Measurements from ENCODE around the gene NOS1AP. TPM values are rescaled to one million over a fixed set of nuclear protein-coding genes. Genes with fewer than 3 reads are reported as not detected.

The NOS1AP gene
- total and polyA plus RNA-seq, 3 experiments from 2014 or later: 0.07 TPM; not detected in 2

- no peaks in the 10 kb centered on the region for H3K9me3 ChIP-seq (ENCODE audit: low read length)
- Mint-ChIP-seq H3K9me3 (no peaks in the 10 kb centered on the region), H3K27ac (no peak overlapping the region), H3K4me1 (no peaks in the 10 kb centered on the region), H3K36me3 (no peaks in the 10 kb centered on the region), H3K4me3 (no peak overlapping the region), H3K27me3 (peaks cover 0 to 2% of the 10 kb centered on the region in 2 donors)
- no peak overlapping the region for H3K4me3 ChIP-seq (ENCODE audit: low read length)
- H3K4me1 ChIP-seq (ENCODE audit: insufficient read depth, low read length): no peaks in the 10 kb centered on the region
- no peak for DNase-seq
- ChIA-PET POLR2A (no interaction called here), CTCF (no interaction called here)
- H3K27ac ChIP-seq (ENCODE audit: low read depth, low read length): no peak overlapping the region
- no peaks in the 10 kb centered on the region for H3K36me3 ChIP-seq (ENCODE audit: insufficient read depth, low read length)
- H3K27me3 ChIP-seq (ENCODE audit: insufficient read depth, low read length, poor library complexity, severe bottlenecking): no peaks in the 10 kb centered on the region
Observed at GRCh38 chr1:162271972-162272371, 202.5 kb downstream of the NOS1AP start.

GRCh38 chr1:162272419-162272818, 202.9 kb downstream of the NOS1AP start:
- no peaks in the 10 kb centered on the region for H3K4me1 ChIP-seq (ENCODE audit: insufficient read depth, low read length)
- ChIA-PET CTCF (no interaction called here), POLR2A (no interaction called here)
- no peak overlapping the region for H3K27ac Mint-ChIP-seq
- H3K27ac ChIP-seq (ENCODE audit: low read depth, low read length): no peak overlapping the region
- H3K36me3 Mint-ChIP-seq: no peaks in the 10 kb centered on the region
- H3K4me3 ChIP-seq (ENCODE audit: low read length): no peak overlapping the region
- H3K27me3 ChIP-seq (ENCODE audit: insufficient read depth, low read length, poor library complexity, severe bottlenecking): no peaks in the 10 kb centered on the region
- H3K36me3 ChIP-seq (ENCODE audit: insufficient read depth, low read length): no peaks in the 10 kb centered on the region
- DNase-seq: no peak
- no peaks in the 10 kb centered on the region for H3K27me3 Mint-ChIP-seq
- H3K4me3 Mint-ChIP-seq: no peak overlapping the region
- no peaks in the 10 kb centered on the region for H3K4me1 Mint-ChIP-seq
- H3K9me3 ChIP-seq (ENCODE audit: low read length): no peaks in the 10 kb centered on the region
- H3K9me3 Mint-ChIP-seq: no peaks in the 10 kb centered on the region

GRCh38 chr1:162275622-162276175, 206.2 kb downstream of the NOS1AP start:
- H3K9me3 Mint-ChIP-seq: no peaks in the 10 kb centered on the region
- peaks cover 3 to 13% of the 10 kb centered on the region in 2 donors for H3K27me3 Mint-ChIP-seq
- H3K36me3 ChIP-seq (ENCODE audit: insufficient read depth, low read length): no peaks in the 10 kb centered on the region
- ChIA-PET CTCF (no interaction called here), POLR2A (no interaction called here)
- H3K27ac Mint-ChIP-seq: no peak overlapping the region
- no peaks in the 10 kb centered on the region for H3K27me3 ChIP-seq (ENCODE audit: insufficient read depth, low read length, poor library complexity, severe bottlenecking)
- no peaks in the 10 kb centered on the region for H3K4me1 ChIP-seq (ENCODE audit: insufficient read depth, low read length)
- H3K4me1 Mint-ChIP-seq: no peaks in the 10 kb centered on the region
- no peaks in the 10 kb centered on the region for H3K9me3 ChIP-seq (ENCODE audit: low read length)
- no peak overlapping the region for H3K27ac ChIP-seq (ENCODE audit: low read depth, low read length)
- no peak for DNase-seq
- no peak overlapping the region for H3K4me3 Mint-ChIP-seq
- H3K4me3 ChIP-seq (ENCODE audit: low read length): no peak overlapping the region
- no peaks in the 10 kb centered on the region for H3K36me3 Mint-ChIP-seq

GRCh38 chr1:162276493-162276892, 207.0 kb downstream of the NOS1AP start:
- ChIA-PET CTCF (no interaction called here), POLR2A (no interaction called here)
- H3K4me3 Mint-ChIP-seq: no peak overlapping the region
- no peaks in the 10 kb centered on the region for H3K9me3 Mint-ChIP-seq
- Histone ChIP-seq H3K4me3 (ENCODE audit: low read length) (no peak overlapping the region), H3K9me3 (ENCODE audit: low read length) (no peaks in the 10 kb centered on the region), H3K27ac (ENCODE audit: low read depth, low read length) (no peak overlapping the region), H3K27me3 (ENCODE audit: insufficient read depth, low read length, poor library complexity, severe bottlenecking) (no peaks in the 10 kb centered on the region), H3K4me1 (ENCODE audit: insufficient read depth, low read length) (no peaks in the 10 kb centered on the region), H3K36me3 (ENCODE audit: insufficient read depth, low read length) (no peaks in the 10 kb centered on the region)
- H3K4me1 Mint-ChIP-seq: no peaks in the 10 kb centered on the region
- H3K36me3 Mint-ChIP-seq: no peaks in the 10 kb centered on the region
- DNase-seq: no peak
- H3K27me3 Mint-ChIP-seq: peaks cover 6 to 18% of the 10 kb centered on the region in 2 donors
- H3K27ac Mint-ChIP-seq: no peak overlapping the region

GRCh38 chr1:162279136-162279498, 209.6 kb downstream of the NOS1AP start:
- no peaks in the 10 kb centered on the region for H3K4me1 Mint-ChIP-seq
- H3K9me3 ChIP-seq (ENCODE audit: low read length): no peaks in the 10 kb centered on the region
- DNase-seq: no peak
- ChIA-PET CTCF (no interaction called here), POLR2A (no interaction called here)
- peaks cover 7 to 27% of the 10 kb centered on the region in 2 donors for H3K27me3 Mint-ChIP-seq
- no peak overlapping the region for H3K4me3 ChIP-seq (ENCODE audit: low read length)
- no peaks in the 10 kb centered on the region for H3K36me3 ChIP-seq (ENCODE audit: insufficient read depth, low read length)
- H3K4me1 ChIP-seq (ENCODE audit: insufficient read depth, low read length): no peaks in the 10 kb centered on the region
- H3K36me3 Mint-ChIP-seq: no peaks in the 10 kb centered on the region
- H3K27ac ChIP-seq (ENCODE audit: low read depth, low read length): no peak overlapping the region
- H3K9me3 Mint-ChIP-seq: no peaks in the 10 kb centered on the region
- H3K27me3 ChIP-seq (ENCODE audit: insufficient read depth, low read length, poor library complexity, severe bottlenecking): no peaks in the 10 kb centered on the region
- no peak overlapping the region for H3K27ac Mint-ChIP-seq
- H3K4me3 Mint-ChIP-seq: no peak overlapping the region

GRCh38 chr1:162281426-162281825, 211.9 kb downstream of the NOS1AP start:
- no peaks in the 10 kb centered on the region for H3K27me3 ChIP-seq (ENCODE audit: insufficient read depth, low read length, poor library complexity, severe bottlenecking)
- H3K27ac ChIP-seq (ENCODE audit: low read depth, low read length): no peak overlapping the region
- POLR2A ChIA-PET: no interaction called here
- Mint-ChIP-seq H3K36me3 (no peaks in the 10 kb centered on the region), H3K27me3 (peaks cover 16 to 40% of the 10 kb centered on the region in 2 donors), H3K4me3 (no peak overlapping the region), H3K9me3 (no peaks in the 10 kb centered on the region), H3K27ac (no peak overlapping the region), H3K4me1 (no peaks in the 10 kb centered on the region)
- CTCF ChIA-PET: no interaction called here
- no peak for DNase-seq
- H3K36me3 ChIP-seq (ENCODE audit: insufficient read depth, low read length): no peaks in the 10 kb centered on the region
- no peaks in the 10 kb centered on the region for H3K4me1 ChIP-seq (ENCODE audit: insufficient read depth, low read length)
- H3K9me3 ChIP-seq (ENCODE audit: low read length): no peaks in the 10 kb centered on the region
- H3K4me3 ChIP-seq (ENCODE audit: low read length): no peak overlapping the region

- H3K27ac ChIP-seq (ENCODE audit: low read depth, low read length): no peak overlapping the region
- Mint-ChIP-seq H3K27ac (peak overlapping the region in 1 of 8 donors; percentile 0), H3K9me3 (no peaks in the 10 kb centered on the region), H3K27me3 (peaks cover 14 to 44% of the 10 kb centered on the region in 2 donors), H3K4me1 (no peaks in the 10 kb centered on the region), H3K4me3 (no peak overlapping the region), H3K36me3 (no peaks in the 10 kb centered on the region)
- POLR2A ChIA-PET: no interaction called here
- H3K4me1 ChIP-seq (ENCODE audit: insufficient read depth, low read length): no peaks in the 10 kb centered on the region
- no peak for DNase-seq
- no peaks in the 10 kb centered on the region for H3K9me3 ChIP-seq (ENCODE audit: low read length)
- no peak overlapping the region for H3K4me3 ChIP-seq (ENCODE audit: low read length)
- H3K36me3 ChIP-seq (ENCODE audit: insufficient read depth, low read length): no peaks in the 10 kb centered on the region
- no peaks in the 10 kb centered on the region for H3K27me3 ChIP-seq (ENCODE audit: insufficient read depth, low read length, poor library complexity, severe bottlenecking)
- CTCF ChIA-PET: no interaction called here
Observed at GRCh38 chr1:162283657-162284056, 214.2 kb downstream of the NOS1AP start.

GRCh38 chr1:162284206-162284955, 214.9 kb downstream of the NOS1AP start:
- Mint-ChIP-seq H3K36me3 (no peaks in the 10 kb centered on the region), H3K27ac (peak overlapping the region in 1 of 8 donors; percentile 0)
- CTCF ChIA-PET: no interaction called here

More at GRCh38 chr1:162284206-162284955, 214.9 kb downstream of the NOS1AP start:
- Mint-ChIP-seq H3K4me1 (no peaks in the 10 kb centered on the region), H3K4me3 (no peak overlapping the region), H3K27me3 (peaks cover 14 to 38% of the 10 kb centered on the region in 2 donors), H3K9me3 (no peaks in the 10 kb centered on the region)
- no peaks in the 10 kb centered on the region for H3K9me3 ChIP-seq (ENCODE audit: low read length)
- no peak for DNase-seq
- H3K27ac ChIP-seq (ENCODE audit: low read depth, low read length): no peak overlapping the region
- H3K4me3 ChIP-seq (ENCODE audit: low read length): no peak overlapping the region
- no peaks in the 10 kb centered on the region for H3K36me3 ChIP-seq (ENCODE audit: insufficient read depth, low read length)
- no peaks in the 10 kb centered on the region for H3K4me1 ChIP-seq (ENCODE audit: insufficient read depth, low read length)
- H3K27me3 ChIP-seq (ENCODE audit: insufficient read depth, low read length, poor library complexity, severe bottlenecking): no peaks in the 10 kb centered on the region
- POLR2A ChIA-PET: no interaction called here

Data from CD8-positive, alpha-beta memory T cell (primary cell).